ENCODE data around the gene TCF23. TPM values are rescaled to one million over a fixed set of nuclear protein-coding genes. Genes with fewer than 3 reads are reported as not detected.

The TCF23 gene
- total and polyA plus RNA-seq, 4 donors: under 0.01 to 0.05 (median 0.02) TPM; not detected in 1

DNA sequence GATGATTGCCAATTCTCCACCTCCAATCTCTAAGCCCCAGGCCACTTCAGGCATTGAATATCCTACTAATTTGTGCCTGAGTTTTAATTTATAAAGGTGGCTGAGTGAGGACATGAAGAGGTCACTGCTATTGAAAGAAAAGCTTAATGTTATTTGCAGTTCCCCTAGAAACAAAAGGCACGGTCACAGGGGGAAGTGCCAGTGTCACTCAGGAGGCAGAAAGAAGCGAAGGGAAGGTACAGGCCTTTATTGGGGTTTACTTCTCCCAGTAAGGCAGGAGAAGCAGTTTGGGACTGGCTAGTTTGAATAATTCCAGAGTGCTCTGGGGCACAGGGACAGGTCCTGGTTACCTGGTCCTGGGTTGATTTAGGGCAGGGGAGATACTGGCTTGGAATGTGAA is 26.9 kb upstream of the TCF23 start:
- peaks cover 9 to 37% (median 21%) of the 10 kb centered on the region in 4 donors for H3K4me1 ChIP-seq (ENCODE audit: control insufficient read depth in 4 of 4, insufficient read depth in 4 of 4, low read length in 3 of 4)
- DNase-seq (ENCODE audit: low spot score): no peak
- no peak overlapping the region for H3K9ac ChIP-seq (ENCODE audit: low read depth in 1 of 2, low read length in 2 of 2)
- no peak for TF ChIP-seq YY1 (IDR thresholded peaks at IDR 0.05)
- TF ChIP-seq JUND (IDR thresholded peaks at IDR 0.05): no peak
- TF ChIP-seq RXRA (IDR thresholded peaks at IDR 0.05): no peak
- no peak for TF ChIP-seq RAD21 (IDR thresholded peaks at IDR 0.05)
- TF ChIP-seq ZBTB33 (IDR thresholded peaks at IDR 0.05): no peak
- TF ChIP-seq HNF4A (conservative IDR thresholded peaks at IDR 0.05): no peak
- TF ChIP-seq REST (IDR thresholded peaks at IDR 0.05): no peak
- TF ChIP-seq, protein P1, sequence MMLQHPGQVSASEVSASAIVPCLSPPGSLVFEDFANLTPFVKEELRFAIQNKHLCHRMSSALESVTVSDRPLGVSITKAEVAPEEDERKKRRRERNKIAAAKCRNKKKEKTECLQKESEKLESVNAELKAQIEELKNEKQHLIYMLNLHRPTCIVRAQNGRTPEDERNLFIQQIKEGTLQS (IDR thresholded peaks at IDR 0.05): no peak
- TF ChIP-seq HNF4G (IDR thresholded peaks at IDR 0.05): no peak
- TF ChIP-seq SP1 (IDR thresholded peaks at IDR 0.05): no peak
- no peak for TF ChIP-seq GABPA (IDR thresholded peaks at IDR 0.05 in 1 of 2, conservative IDR thresholded peaks at IDR 0.05 in 1 of 2)
- TF ChIP-seq NR2F2 (IDR thresholded peaks at IDR 0.05): no peak
- no peak for TF ChIP-seq FOXA2 (IDR thresholded peaks at IDR 0.05)
- no peak for TF ChIP-seq CTCF (IDR thresholded peaks at IDR 0.05; ENCODE audit: low read depth, low read length, missing input control)
- TF ChIP-seq FOXA1 (IDR thresholded peaks at IDR 0.05): no peak
- TF ChIP-seq, protein P2, sequence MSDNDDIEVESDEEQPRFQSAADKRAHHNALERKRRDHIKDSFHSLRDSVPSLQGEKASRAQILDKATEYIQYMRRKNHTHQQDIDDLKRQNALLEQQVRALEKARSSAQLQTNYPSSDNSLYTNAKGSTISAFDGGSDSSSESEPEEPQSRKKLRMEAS (IDR thresholded peaks at IDR 0.05): no peak
- H3K9me3 ChIP-seq (ENCODE audit: control insufficient read depth in 4 of 4, low read length in 3 of 4): no peaks in the 10 kb centered on the region
- H3K4me3 ChIP-seq (ENCODE audit: low read depth in 1 of 3, low read length in 3 of 3): no peak overlapping the region
- no peaks in the 10 kb centered on the region for H3K36me3 ChIP-seq (ENCODE audit: control insufficient read depth in 4 of 4, insufficient read depth in 3 of 4, low read depth in 1 of 4, low read length in 3 of 4)
- H3K27me3 ChIP-seq (ENCODE audit: control insufficient read depth in 4 of 4, insufficient read depth in 4 of 4, low read length in 3 of 4): peaks cover 0 to 2% (median 0%) of the 10 kb centered on the region in 4 donors
- WGBS: 90% methylated on average over 2 of the region's 2 CpGs
- H3K27ac ChIP-seq (ENCODE audit: low read depth in 1 of 2, low read length in 2 of 2): no peak overlapping the region

DNA sequence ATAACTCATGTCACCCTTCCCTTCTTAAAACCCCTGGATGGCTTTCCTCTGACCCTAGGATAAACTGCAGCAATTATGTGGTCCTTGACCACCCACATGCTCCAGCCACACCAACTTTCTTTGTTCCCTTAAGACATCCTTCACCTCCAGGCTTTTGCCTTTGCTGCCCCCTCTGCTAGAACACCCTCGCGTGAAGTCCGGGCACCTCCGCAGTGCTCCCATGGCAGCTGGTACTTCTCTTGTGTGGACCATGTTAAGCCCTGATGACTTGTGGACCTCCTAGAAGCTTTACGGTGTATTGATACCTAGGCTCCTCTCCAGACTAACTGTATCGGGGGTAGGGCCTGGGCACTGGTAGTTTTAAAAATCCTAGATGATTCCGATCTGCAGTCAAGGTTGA is 26.0 kb upstream of the TCF23 start:
- Histone ChIP-seq H3K4me1 (ENCODE audit: control insufficient read depth in 4 of 4, insufficient read depth in 4 of 4, low read length in 3 of 4) (peaks cover 9 to 37% (median 21%) of the 10 kb centered on the region in 4 donors), H3K9ac (ENCODE audit: low read depth in 1 of 2, low read length in 2 of 2) (no peak overlapping the region), H3K27ac (ENCODE audit: low read depth in 1 of 2, low read length in 2 of 2) (no peak overlapping the region), H3K36me3 (ENCODE audit: control insufficient read depth in 4 of 4, insufficient read depth in 3 of 4, low read depth in 1 of 4, low read length in 3 of 4) (no peaks in the 10 kb centered on the region), H3K27me3 (ENCODE audit: control insufficient read depth in 4 of 4, insufficient read depth in 4 of 4, low read length in 3 of 4) (peaks cover 0 to 2% (median 0%) of the 10 kb centered on the region in 4 donors), H3K4me3 (ENCODE audit: low read depth in 1 of 3, low read length in 3 of 3) (peak overlapping the region in 1 of 3 donors; percentile 61), H3K9me3 (ENCODE audit: control insufficient read depth in 4 of 4, low read length in 3 of 4) (no peaks in the 10 kb centered on the region)
- WGBS: 95% methylated on average over 7 of the region's 7 CpGs
- DNase-seq (ENCODE audit: low spot score): no peak
- TF ChIP-seq YY1 (IDR thresholded peaks at IDR 0.05) (no peak), ZBTB33 (IDR thresholded peaks at IDR 0.05) (no peak), FOXA1 (IDR thresholded peaks at IDR 0.05) (no peak), FOXA2 (IDR thresholded peaks at IDR 0.05) (no peak), RXRA (IDR thresholded peaks at IDR 0.05) (no peak), SP1 (IDR thresholded peaks at IDR 0.05) (no peak), HNF4A (conservative IDR thresholded peaks at IDR 0.05) (no peak), EGR1 (IDR thresholded peaks at IDR 0.05; ENCODE audit: low read depth in 2 of 2) (no peak), CTCF (IDR thresholded peaks at IDR 0.05; ENCODE audit: low read depth, low read length, missing input control) (no peak), RAD21 (IDR thresholded peaks at IDR 0.05) (no peak), TAF1 (conservative IDR thresholded peaks at IDR 0.05) (no peak), JUND (IDR thresholded peaks at IDR 0.05) (no peak)
- TF ChIP-seq, protein P2 (IDR thresholded peaks at IDR 0.05): no peak
- TF ChIP-seq, protein P1 (IDR thresholded peaks at IDR 0.05): no peak

Data from liver (tissue), 9 donors.